ENCODE measurements around the gene C2CD2. TPM values are rescaled to one million over a fixed set of nuclear protein-coding genes. Genes with fewer than 3 reads are reported as not detected.

C2CD2 gene
- total and polyA plus RNA-seq, 9 donors: 18.9 to 61.5 (median 37.4) TPM

DNA sequence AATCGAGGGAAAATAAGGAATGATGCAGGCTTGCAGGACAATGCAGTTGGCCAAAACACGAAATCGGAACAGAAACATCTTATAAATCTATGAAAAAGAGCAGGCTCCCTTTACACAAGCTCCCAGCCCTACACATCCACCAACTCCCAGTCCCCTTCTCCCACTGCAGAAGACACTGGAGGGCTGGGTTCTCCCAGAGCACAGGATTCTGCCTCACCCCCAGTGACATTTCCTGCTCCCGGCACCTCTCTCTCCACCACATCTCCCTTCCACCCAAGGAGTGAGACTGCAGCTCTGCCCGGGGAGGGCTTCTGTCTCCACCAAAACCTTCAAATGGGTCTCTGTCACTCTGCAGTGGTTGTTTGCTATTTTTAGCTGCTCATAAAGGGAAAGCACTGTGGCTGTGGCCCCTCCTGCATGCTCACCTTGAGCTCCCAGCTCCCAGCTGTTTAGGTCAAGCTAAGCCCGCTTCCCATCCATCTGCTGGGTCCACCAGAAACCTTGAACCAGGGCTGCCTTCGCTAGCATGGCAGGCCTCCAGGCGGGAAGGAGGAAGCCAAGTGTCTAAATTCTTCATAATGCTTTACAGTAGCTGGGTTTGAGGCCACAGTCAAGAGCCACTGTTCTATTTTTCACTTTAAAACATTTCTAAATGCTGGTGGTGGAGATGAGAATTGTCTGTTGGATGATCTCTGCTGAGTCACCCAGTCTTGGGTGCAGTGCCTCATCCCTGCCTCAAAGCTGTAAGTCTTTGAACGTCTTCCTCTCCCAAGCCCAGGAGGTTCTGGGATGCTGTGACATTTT, 3.3 kb upstream of the C2CD2 start:
- intact Hi-C loops (cut with DNase I): loop anchor here in 2 of 4 donors (10.0 kb wide), 2 partner anchors 48 to 72 kb away; no protein-coding TSS in a partner anchor
- no peaks in the 10 kb centered on the region for H3K27me3 ChIP-seq
- no peaks in the 10 kb centered on the region for H3K9me3 ChIP-seq
- WGBS, 3 donors: 27 to 39% (median 37%) methylated on average over 9 of the region's 9 CpGs
- peak in 4 of 5 donors; percentile 70 to 81 (median 78) for DNase-seq
- no peak for TF ChIP-seq POLR2A (IDR thresholded peaks at IDR 0.05)
- TF ChIP-seq, protein P1, sequence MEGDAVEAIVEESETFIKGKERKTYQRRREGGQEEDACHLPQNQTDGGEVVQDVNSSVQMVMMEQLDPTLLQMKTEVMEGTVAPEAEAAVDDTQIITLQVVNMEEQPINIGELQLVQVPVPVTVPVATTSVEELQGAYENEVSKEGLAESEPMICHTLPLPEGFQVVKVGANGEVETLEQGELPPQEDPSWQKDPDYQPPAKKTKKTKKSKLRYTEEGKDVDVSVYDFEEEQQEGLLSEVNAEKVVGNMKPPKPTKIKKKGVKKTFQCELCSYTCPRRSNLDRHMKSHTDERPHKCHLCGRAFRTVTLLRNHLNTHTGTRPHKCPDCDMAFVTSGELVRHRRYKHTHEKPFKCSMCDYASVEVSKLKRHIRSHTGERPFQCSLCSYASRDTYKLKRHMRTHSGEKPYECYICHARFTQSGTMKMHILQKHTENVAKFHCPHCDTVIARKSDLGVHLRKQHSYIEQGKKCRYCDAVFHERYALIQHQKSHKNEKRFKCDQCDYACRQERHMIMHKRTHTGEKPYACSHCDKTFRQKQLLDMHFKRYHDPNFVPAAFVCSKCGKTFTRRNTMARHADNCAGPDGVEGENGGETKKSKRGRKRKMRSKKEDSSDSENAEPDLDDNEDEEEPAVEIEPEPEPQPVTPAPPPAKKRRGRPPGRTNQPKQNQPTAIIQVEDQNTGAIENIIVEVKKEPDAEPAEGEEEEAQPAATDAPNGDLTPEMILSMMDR (IDR thresholded peaks at IDR 0.05): no peak
- TF ChIP-seq EP300 (IDR thresholded peaks at IDR 0.05): no peak
- peak overlapping the region in 1 of 2 donors; percentile 63 for H3K27ac ChIP-seq
- H3K4me3 ChIP-seq: no peak overlapping the region
- peaks cover 24% of the 10 kb centered on the region for H3K4me1 ChIP-seq (ENCODE audit: insufficient read depth)
- no peaks in the 10 kb centered on the region for H3K36me3 ChIP-seq

DNA sequence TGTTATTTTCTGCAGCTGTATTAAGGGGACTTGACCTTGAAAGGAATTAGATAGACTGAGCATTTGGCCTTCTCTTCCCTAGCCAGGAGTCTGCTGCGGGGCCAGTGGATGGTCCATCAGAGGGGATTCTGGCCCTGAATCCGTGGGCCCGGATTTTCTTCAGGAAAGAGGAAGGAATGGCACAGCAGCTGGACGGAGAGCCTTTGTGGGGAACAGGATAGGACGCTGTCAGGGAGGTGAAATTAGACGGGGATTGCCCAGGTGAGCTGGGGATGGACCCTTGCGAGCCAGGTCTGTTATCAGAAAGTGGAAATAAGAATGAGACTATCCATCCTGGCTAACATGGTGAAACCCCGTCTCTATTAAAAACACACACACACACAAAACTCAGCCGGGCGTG, 1.7 kb upstream of the C2CD2 start:
- intact Hi-C loops (cut with DNase I): loop anchor here in 2 of 4 donors (10.0 kb wide), 2 partner anchors 49 to 71 kb away; no protein-coding TSS in a partner anchor
- 78 to 87% (median 82%) methylated on average over 10 of the region's 10 CpGs for WGBS, 3 donors
- no peak overlapping the region for H3K27ac ChIP-seq
- H3K27me3 ChIP-seq: no peaks in the 10 kb centered on the region
- no peak overlapping the region for H3K4me3 ChIP-seq
- no peaks in the 10 kb centered on the region for H3K36me3 ChIP-seq
- peak in 1 of 5 donors; percentile 32 for DNase-seq
- H3K4me1 ChIP-seq (ENCODE audit: insufficient read depth): peaks cover 31% of the 10 kb centered on the region
- no peaks in the 10 kb centered on the region for H3K9me3 ChIP-seq
- TF ChIP-seq EP300 (IDR thresholded peaks at IDR 0.05): no peak
- TF ChIP-seq POLR2A (IDR thresholded peaks at IDR 0.05): no peak
- TF ChIP-seq, protein P1 (IDR thresholded peaks at IDR 0.05): no peak

DNA sequence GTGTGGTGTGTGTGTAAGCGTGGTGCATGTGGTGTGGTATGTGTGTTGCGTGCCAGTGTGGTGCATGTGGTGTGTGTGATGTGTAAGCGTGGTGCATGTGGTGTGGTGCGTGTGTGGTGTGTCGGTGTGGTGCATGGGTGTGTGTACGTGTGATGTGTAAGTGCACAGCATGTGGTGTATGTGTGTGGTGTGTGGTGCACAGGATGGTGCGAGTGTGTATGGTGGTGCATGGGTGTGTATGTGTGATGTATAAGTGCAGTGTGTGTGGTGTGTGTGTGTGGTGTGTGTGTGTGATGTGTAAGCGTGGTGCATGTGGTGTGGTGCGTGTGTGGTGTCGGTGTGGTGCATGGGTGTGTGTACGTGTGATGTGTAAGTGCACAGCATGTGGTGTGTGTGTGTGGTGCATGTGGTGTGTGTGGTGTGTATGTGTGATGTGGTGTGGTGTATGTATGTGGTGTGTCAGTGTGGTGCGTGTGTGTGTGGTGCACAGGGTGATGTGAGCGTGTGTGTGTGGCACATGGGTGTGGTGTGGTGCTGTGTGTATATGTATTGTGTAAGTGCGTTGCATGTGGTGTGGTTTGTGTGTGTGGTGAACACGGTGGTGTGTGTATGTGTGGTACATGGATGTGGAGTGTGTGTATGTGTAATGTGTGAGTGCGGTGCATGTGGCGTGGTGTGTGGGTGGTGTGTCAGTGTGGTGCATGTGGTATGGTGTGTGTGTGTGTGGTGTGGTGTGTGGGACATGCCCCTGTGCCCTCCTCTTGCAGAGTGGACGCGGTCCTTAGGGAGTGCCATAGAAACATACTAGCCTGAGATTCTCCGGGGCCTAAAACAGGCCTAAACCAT, 1.1 kb upstream of the C2CD2 start:
- Histone ChIP-seq H3K27ac (no peak overlapping the region), H3K4me1 (ENCODE audit: insufficient read depth) (peaks cover 31% of the 10 kb centered on the region), H3K27me3 (no peaks in the 10 kb centered on the region), H3K4me3 (no peak overlapping the region), H3K36me3 (no peaks in the 10 kb centered on the region), H3K9me3 (no peaks in the 10 kb centered on the region)
- WGBS, 3 donors: 89 to 91% (median 89%) methylated on average over 20 of the region's 20 CpGs
- peak in 1 of 5 donors; percentile 36 for DNase-seq
- TF ChIP-seq, protein P1 (IDR thresholded peaks at IDR 0.05): no peak
- TF ChIP-seq POLR2A (IDR thresholded peaks at IDR 0.05) (no peak), EP300 (IDR thresholded peaks at IDR 0.05) (no peak)
- intact Hi-C loops (cut with DNase I): loop anchor here in 3 of 4 donors (5.0 to 10.0 kb wide), 3 partner anchors 50 to 70 kb away; no protein-coding TSS in a partner anchor

DNA sequence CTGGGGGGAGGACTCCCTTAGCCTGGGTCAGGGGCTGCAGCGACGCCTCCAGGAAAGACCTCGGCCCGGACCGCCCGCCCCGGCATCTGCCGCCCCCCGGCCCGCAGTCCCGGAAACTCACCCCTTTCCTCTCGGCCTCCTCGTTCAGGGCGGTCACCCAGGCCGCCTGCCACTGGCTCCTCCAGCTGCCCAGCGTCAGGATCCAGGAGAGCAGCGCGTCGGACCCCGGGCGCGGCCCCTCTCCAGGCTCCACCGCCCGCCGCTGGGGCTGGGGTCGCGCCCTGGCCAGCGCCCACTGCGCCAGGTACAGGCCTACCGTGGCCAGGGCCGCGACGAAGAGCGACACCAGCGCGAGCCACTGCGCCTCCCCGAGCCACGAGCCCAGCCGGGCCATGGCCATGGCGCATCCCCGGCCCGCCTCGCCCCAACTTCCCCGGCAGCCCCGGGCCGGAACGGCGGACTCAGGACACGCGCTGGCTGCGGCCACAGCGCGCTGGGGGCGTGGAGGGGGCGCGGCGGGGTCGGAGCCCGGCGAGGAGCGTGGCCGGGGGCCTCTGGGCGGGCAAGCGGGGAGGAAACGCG, 478 bp downstream of the C2CD2 start:
- 1% methylated on average over 33 to 67 of the region's 67 CpGs for WGBS, 3 donors
- Histone ChIP-seq H3K9me3 (no peaks in the 10 kb centered on the region), H3K27ac (peak overlapping the region; percentile 73 to 89), H3K27me3 (no peaks in the 10 kb centered on the region), H3K4me1 (ENCODE audit: insufficient read depth) (peaks cover 38% of the 10 kb centered on the region), H3K36me3 (no peaks in the 10 kb centered on the region), H3K4me3 (peak overlapping the region; percentile 90)
- peak in 3 of 5 donors; percentile 41 to 65 (median 52) for DNase-seq
- TF ChIP-seq EP300 (IDR thresholded peaks at IDR 0.05) (no peak), POLR2A (IDR thresholded peaks at IDR 0.05) (no peak)
- TF ChIP-seq, protein P1 (IDR thresholded peaks at IDR 0.05): no peak
- intact Hi-C loops (cut with DNase I): loop anchor here in 3 of 4 donors (5.0 to 10.0 kb wide), 3 partner anchors 51 to 69 kb away; no protein-coding TSS in a partner anchor
